Glutamatergic neuron (in vitro differentiated cells): Measurements from ENCODE around the gene DDX24. TPM values are rescaled to one million over a fixed set of nuclear protein-coding genes. Genes with fewer than 3 reads are reported as not detected.

ENCODE experiments used
- DNase-seq: peaks from one replicate; pipeline ENCODE4 v3.0.0; 2022
- H3K27ac Mint-ChIP-seq: one replicate; pipeline ENCODE4 v1.8.0; 2020; ENCODE audit warnings: mild to moderate bottlenecking, mixed read lengths, inconsistent platforms; ENCODE audit not compliant: unreplicated experiment
- H3K27me3 Mint-ChIP-seq: one replicate; pipeline ENCODE4 v1.8.0; 2020; ENCODE audit warnings: mild to moderate bottlenecking, moderate library complexity, mixed read lengths, inconsistent platforms; ENCODE audit not compliant: unreplicated experiment
- H3K36me3 Mint-ChIP-seq: one replicate; pipeline ENCODE4 v1.8.0; 2020; ENCODE audit warnings: mild to moderate bottlenecking, mixed read lengths, inconsistent platforms; ENCODE audit not compliant: unreplicated experiment
- H3K4me1 Mint-ChIP-seq: one replicate; pipeline ENCODE4 v1.8.0; 2020; ENCODE audit warnings: mild to moderate bottlenecking, low read depth, mixed read lengths, inconsistent platforms; ENCODE audit not compliant: unreplicated experiment
- H3K4me3 Mint-ChIP-seq: one replicate; pipeline ENCODE4 v1.8.0; 2020; ENCODE audit warnings: mild to moderate bottlenecking, mixed read lengths, inconsistent platforms; ENCODE audit not compliant: unreplicated experiment
- H3K9me3 Mint-ChIP-seq: one replicate; pipeline ENCODE4 v1.8.0; 2020; ENCODE audit warnings: mild to moderate bottlenecking, moderate library complexity, mixed read lengths, inconsistent platforms; ENCODE audit not compliant: unreplicated experiment
- CTCF ChIP-seq: fragments of 200-600 bp; sonication (generic); IDR thresholded peaks from one replicate; pipeline ENCODE4 v1.5.0; 2021; ENCODE audit not compliant: partially characterized antibody, unreplicated experiment
- total RNA-seq: library from RNA; stranded (reverse); fragmentation: NEBNext Ultra II Directional; extraction: Animal tissue kit (Norgen Biotek cat#: 25700); gene quantifications from one replicate; pipeline ENCODE4 v1.2.1, GENCODE V29; 2021; ENCODE audit not compliant: unreplicated experiment

DDX24 gene
- total RNA-seq, 1 donor from 2014 or later = 257 TPM

- H3K4me3 Mint-ChIP-seq = no peak overlapping the region
- peak; percentile 83 for TF ChIP-seq CTCF
- peaks cover 6% of the 10 kb centered on the region for H3K4me1 Mint-ChIP-seq
- no peak overlapping the region for H3K27ac Mint-ChIP-seq
- H3K9me3 Mint-ChIP-seq = peaks cover 3% of the 10 kb centered on the region
- peaks cover 1% of the 10 kb centered on the region for H3K27me3 Mint-ChIP-seq
- DNase-seq = peak; percentile 83
- H3K36me3 Mint-ChIP-seq = peaks cover 4% of the 10 kb centered on the region
Observed at GRCh38 chr14:94036313-94037167, 44.5 kb downstream of the DDX24 start.

GRCh38 chr14:94034886-94035285 lies 46.1 kb downstream of the DDX24 start:
- TF ChIP-seq CTCF = no peak
- Mint-ChIP-seq H3K4me1 (peaks cover 6% of the 10 kb centered on the region), H3K27ac (no peak overlapping the region), H3K9me3 (no peaks in the 10 kb centered on the region), H3K27me3 (peaks cover 2% of the 10 kb centered on the region), H3K36me3 (peaks cover 4% of the 10 kb centered on the region), H3K4me3 (no peak overlapping the region)
- DNase-seq = no peak

GRCh38 chr14:94031883-94032279 lies 49.1 kb downstream of the DDX24 start:
- Mint-ChIP-seq H3K4me1 (peaks cover 6% of the 10 kb centered on the region), H3K36me3 (no peaks in the 10 kb centered on the region), H3K27ac (no peak overlapping the region), H3K4me3 (no peak overlapping the region), H3K27me3 (peaks cover 11% of the 10 kb centered on the region), H3K9me3 (no peaks in the 10 kb centered on the region)
- DNase-seq = no peak
- no peak for TF ChIP-seq CTCF

GRCh38 chr14:94031161-94031882 lies 49.7 kb downstream of the DDX24 start:
- no peak for TF ChIP-seq CTCF
- Mint-ChIP-seq H3K27ac (no peak overlapping the region), H3K4me1 (peaks cover under 1% of the 10 kb centered on the region), H3K36me3 (no peaks in the 10 kb centered on the region), H3K4me3 (no peak overlapping the region), H3K9me3 (no peaks in the 10 kb centered on the region), H3K27me3 (peaks cover 11% of the 10 kb centered on the region)
- no peak for DNase-seq

GRCh38 chr14:94030571-94030970 lies 50.4 kb downstream of the DDX24 start:
- no peaks in the 10 kb centered on the region for H3K9me3 Mint-ChIP-seq
- no peak overlapping the region for H3K27ac Mint-ChIP-seq
- no peak for DNase-seq
- H3K4me3 Mint-ChIP-seq = no peak overlapping the region
- H3K36me3 Mint-ChIP-seq = no peaks in the 10 kb centered on the region
- peaks cover 11% of the 10 kb centered on the region for H3K27me3 Mint-ChIP-seq
- TF ChIP-seq CTCF = no peak
- H3K4me1 Mint-ChIP-seq = peaks cover 3% of the 10 kb centered on the region
